Measurements from ENCODE around the gene HP.
"Not testable (repeated sequence)": the region's sequence is repeated elsewhere in the genome, so short reads cannot be mapped to it uniquely, and the experiment has no call there.

Gene HP, protein sequence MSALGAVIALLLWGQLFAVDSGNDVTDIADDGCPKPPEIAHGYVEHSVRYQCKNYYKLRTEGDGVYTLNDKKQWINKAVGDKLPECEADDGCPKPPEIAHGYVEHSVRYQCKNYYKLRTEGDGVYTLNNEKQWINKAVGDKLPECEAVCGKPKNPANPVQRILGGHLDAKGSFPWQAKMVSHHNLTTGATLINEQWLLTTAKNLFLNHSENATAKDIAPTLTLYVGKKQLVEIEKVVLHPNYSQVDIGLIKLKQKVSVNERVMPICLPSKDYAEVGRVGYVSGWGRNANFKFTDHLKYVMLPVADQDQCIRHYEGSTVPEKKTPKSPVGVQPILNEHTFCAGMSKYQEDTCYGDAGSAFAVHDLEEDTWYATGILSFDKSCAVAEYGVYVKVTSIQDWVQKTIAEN

DNA sequence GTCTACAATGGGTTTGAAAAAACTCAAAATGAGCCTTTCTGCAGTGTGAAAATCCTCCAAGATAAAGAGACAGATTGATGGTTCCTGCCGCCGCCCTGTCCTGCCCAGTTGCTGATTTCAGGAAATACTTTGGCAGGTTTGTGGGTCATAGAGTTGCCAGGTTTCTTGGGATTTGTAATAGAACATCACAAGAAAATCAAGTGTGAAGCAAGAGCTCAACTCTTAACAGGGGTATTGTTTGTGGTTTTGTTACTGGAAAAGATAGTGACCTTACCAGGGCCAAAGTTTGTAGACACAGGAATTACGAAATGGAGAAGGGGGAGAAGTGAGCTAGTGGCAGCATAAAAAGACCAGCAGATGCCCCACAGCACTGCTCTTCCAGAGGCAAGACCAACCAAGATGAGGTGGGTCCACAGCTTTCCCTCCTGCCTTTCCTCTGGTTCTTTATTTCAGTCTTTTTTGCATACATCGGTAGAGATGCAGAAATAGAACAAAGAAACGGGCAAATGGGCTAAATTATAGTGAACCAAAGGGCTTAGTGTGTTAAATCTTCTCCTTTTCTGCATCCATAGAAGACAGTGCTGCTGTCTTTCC, at the start of gene HP:
TSS of gene HP (plus strand) at position 252 of the 594 bp plus-strand sequence. CDS start at position 400, 148 bp downstream.
- in situ Hi-C loops (cut with HindIII; ENCODE audit: low sequenced_read_pairs); DNase-seq (ENCODE audit: low read depth, low spot score); H3K4me3 ChIP-seq (ENCODE audit: low read depth, low read length): not testable (repeated sequence)

- H3K4me3 ChIP-seq (ENCODE audit: low read depth, low read length): peak overlapping the region; percentile 6
- in situ Hi-C loops (cut with HindIII; ENCODE audit: low sequenced_read_pairs); DNase-seq (ENCODE audit: low read depth, low spot score): not testable (repeated sequence)
Measured at GRCh38 chr16:72008065-72008423, 46.3 kb upstream of the HP start.

DNA sequence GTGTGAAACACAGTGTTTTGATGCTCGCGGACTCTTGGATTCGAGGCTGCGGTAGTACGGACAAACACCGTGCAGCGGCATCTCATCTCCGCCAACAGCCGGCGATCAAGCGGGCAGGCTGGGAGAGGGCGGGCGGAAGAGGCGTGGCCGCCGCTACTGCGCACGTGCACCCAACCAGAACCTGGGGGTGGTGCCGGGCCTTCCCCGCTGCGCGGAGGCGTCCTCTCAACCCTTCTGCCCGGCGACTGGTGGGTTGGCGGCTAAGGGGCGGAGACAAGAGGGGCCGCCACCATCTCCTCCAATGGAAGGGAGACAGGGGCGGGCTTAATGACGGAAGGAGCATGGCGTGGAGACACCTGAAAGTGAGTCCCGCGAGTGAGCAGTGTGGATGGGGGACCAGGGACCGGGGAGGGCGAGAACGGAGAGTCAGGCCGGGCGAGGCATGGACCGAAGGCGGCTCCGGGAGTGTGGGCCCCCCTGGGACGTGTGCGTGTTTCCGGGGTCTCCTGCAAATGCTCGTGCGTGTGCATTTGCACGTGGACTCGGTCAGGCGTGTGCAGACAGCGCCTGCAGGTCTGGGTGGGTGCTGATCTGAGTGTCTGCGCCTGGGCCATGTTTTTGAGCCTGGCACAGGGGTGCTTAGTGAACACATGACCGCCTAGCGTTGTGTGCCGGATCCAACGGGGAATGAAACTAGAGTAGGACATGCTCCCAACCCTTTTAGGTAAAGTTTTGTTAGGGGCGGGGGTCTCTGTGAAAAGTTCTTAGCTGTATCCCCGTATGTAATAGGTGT, 45.7 kb upstream of the HP start, which contains the start of gene DHODH:
TSS of gene DHODH (plus strand) at position 321 of the 793 bp plus-strand sequence. CDS start at position 342, 21 bp downstream.
- in situ Hi-C loops (cut with HindIII; ENCODE audit: low sequenced_read_pairs): no loop called here
- DNase-seq (ENCODE audit: low read depth, low spot score): peak; percentile 98
- peak within 1 kb of the TSS; percentile 88 for H3K4me3 ChIP-seq (ENCODE audit: low read depth, low read length)
- TF ChIP-seq CTCF (IDR thresholded peaks at IDR 0.05; ENCODE audit: low read depth, low read length): no peak

GRCh38 chr16:72009779-72010178, 44.5 kb upstream of the HP start:
- no peak for DNase-seq (ENCODE audit: low read depth, low spot score)
- no peak for TF ChIP-seq CTCF (IDR thresholded peaks at IDR 0.05; ENCODE audit: low read depth, low read length)
- in situ Hi-C loops (cut with HindIII; ENCODE audit: low sequenced_read_pairs): no loop called here
- H3K4me3 ChIP-seq (ENCODE audit: low read depth, low read length): no peak overlapping the region

- in situ Hi-C loops (cut with HindIII; ENCODE audit: low sequenced_read_pairs): no loop called here
- no peak for TF ChIP-seq CTCF (IDR thresholded peaks at IDR 0.05; ENCODE audit: low read depth, low read length)
- no peak overlapping the region for H3K4me3 ChIP-seq (ENCODE audit: low read depth, low read length)
- no peak for DNase-seq (ENCODE audit: low read depth, low spot score)
Measured at GRCh38 chr16:72012607-72013006, 41.7 kb upstream of the HP start.

DNA sequence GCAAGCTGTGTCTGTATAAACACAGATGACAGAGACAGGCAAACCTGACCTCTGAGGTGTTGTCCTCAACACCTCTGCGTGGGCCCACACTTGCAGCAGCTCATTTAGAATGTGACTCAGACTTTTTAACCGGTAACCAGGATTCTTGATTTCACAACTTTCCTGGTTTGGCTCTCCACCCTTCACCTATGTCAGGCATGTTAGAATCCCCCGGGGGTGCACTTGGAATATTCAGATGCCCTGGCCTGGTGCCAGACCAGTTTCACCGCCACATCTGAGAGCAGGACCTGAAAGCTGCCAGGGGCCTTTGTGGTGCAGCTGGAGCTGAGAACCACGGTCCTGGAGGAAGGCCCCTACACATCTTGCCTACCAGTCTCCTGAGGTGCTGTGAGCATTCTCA, 40.9 kb upstream of the HP start:
- peak; percentile 11 for DNase-seq (ENCODE audit: low read depth, low spot score)
- TF ChIP-seq CTCF (IDR thresholded peaks at IDR 0.05; ENCODE audit: low read depth, low read length): no peak
- H3K4me3 ChIP-seq (ENCODE audit: low read depth, low read length): no peak overlapping the region
- in situ Hi-C loops (cut with HindIII; ENCODE audit: low sequenced_read_pairs): no loop called here

DNA sequence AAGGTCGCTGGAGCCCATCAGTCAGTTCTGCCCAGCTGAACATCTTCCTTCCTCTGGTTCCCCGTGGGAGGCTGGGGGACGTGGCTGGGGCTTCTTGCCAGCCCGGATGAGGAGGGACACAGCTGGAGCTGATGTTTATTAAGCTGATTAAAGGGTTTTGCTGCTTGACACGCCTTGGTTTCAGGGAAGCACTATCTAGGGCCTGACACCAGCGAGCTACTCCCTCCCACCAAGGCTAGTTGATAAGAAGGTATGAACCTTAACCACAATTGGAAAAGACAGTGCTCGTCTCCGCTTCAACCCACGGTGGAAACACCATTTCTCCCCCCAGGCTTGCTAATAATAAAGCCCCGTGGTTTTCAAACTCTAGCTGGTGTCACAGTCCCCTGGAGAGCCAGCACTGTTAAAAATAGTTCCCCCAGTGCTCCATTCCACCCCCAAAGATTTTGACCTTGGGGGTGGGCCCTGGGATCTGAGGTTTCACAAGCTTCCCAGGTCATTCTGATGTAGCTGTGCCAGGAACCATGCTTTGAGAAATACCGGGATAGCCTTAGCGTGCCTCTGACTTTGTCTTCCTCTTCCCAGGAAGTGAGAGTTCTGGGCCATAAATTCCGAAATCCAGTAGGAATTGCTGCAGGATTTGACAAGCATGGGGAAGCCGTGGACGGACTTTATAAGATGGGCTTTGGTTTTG, 40.3 kb upstream of the HP start:
- no peak overlapping the region for H3K4me3 ChIP-seq (ENCODE audit: low read depth, low read length)
- no peak for TF ChIP-seq CTCF (IDR thresholded peaks at IDR 0.05; ENCODE audit: low read depth, low read length)
- DNase-seq (ENCODE audit: low read depth, low spot score): no peak
- in situ Hi-C loops (cut with HindIII; ENCODE audit: low sequenced_read_pairs): no loop called here
